ENCODE data around the gene MTMR1. TPM values are rescaled to one million over a fixed set of nuclear protein-coding genes. Genes with fewer than 3 reads are reported as not detected.

MTMR1 gene
- total RNA-seq, 1 experiment from 2014 or later = 15.8 TPM

- DNase-seq (ENCODE audit: low read depth) = no peak
These were observed 86.2 kb downstream of the MTMR1 start for GRCh38 chrX:150779385-150779784.

DNA sequence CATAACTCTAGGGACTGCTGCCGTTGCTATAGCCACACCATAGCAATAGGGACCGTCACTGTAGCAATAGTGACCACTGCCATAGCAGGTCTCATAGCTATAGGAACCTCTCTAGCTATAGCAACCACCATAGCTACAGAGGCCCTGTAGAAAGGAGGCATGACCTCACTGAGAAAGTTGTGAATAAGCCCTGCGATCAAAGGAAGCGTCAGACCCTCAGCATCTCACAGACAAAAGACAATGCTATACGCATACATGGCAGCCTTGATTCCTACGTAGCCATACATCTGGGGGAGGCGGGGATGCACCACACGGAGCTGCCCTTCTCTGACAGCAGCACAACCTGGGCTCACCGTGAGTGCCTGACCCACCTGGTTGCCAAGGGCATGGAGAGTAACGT is 88.5 kb downstream of the MTMR1 start:
- DNase-seq (ENCODE audit: low read depth) = no peak

- no peak for DNase-seq (ENCODE audit: low read depth)
These were observed 96.8 kb downstream of the MTMR1 start for GRCh38 chrX:150790021-150790420.

- DNase-seq (ENCODE audit: low read depth) = no peak
These were observed 99.8 kb downstream of the MTMR1 start for GRCh38 chrX:150792949-150793527.

DNA sequence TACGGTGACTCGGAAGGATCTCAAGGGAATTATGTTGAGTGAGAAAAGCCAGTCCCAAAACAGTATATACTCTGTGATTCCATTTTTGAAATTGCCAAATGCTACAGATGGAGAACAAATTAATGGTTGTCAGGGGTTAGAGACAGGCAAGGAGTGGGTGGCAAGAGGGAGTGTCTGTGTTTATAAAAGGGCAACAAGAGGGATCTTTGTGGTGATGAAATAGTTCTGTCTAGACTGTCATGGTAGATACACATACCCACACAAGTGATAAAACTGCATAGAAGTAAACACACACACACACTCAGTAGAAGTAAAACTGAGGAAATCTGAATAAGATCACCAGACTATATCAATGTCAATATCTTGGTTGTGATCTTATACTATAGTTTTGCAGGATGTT is 112.5 kb downstream of the MTMR1 start:
- no peak for DNase-seq (ENCODE audit: low read depth)

DNA sequence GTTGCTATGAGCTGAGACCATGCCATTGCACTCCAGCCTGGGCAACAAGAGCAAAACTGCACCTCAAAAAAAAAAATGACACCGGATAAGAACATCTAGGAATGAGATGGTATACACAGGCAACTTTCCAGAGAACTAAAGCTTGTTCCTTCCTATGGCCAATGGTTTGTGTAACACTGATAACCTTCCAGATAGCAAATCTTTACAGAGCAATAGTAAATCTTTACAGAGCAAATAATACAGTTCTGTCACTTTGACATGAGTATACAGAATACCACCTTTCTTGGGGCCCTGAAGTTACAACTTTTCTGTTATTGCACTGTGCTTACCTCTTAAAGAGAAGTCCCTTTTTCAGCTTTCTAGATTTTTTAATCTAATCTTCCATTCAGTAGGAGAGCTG is 113.6 kb downstream of the MTMR1 start:
- DNase-seq (ENCODE audit: low read depth) = no peak

DNA sequence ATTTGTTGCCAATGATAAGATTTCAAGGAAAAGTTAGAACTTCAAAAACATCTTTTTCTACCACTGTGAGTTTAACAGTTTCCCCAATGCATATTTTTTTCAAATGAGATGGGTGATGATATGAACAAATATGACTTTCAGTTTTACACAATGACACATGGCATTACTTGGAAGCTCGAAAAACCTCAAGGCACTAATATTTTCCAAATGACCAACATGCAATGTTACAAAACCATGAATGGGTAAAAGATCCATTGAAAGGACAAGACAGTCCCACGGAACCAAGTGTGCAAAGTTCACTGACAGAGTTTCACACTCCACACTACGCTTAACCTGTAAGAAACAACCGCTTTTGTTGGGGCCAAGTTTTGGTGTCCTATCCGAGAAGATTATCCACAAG is 120.7 kb downstream of the MTMR1 start:
- DNase-seq (ENCODE audit: low read depth) = no peak

Other genes starting within 250 kb of the MTMR1 start
- gene MTM1, start 124.8 kb upstream of the MTMR1 start, total RNA-seq (2014; rRNA removed; shearing (Covaris generic)) = 4.3 and 10.1 TPM in 2 replicates
- gene CD99L2, start 205.3 kb downstream of the MTMR1 start, total RNA-seq (2014; rRNA removed; shearing (Covaris generic)) = 15.8 and 17.7 TPM in 2 replicates